Activated CD4-positive, alpha-beta memory T cell treated with anti-CD3 and anti-CD28 coated beads, Interleukin-2, amount 10 ng/mL, durations not matched to agents 7 days and 5 days (primary cell): ENCODE results near the gene ZSWIM3. TPM values are rescaled to one million over a fixed set of nuclear protein-coding genes. Genes with fewer than 3 reads are reported as not detected.
A peak's percentile ranks its signal among the peaks of the same experiment; 100 is the strongest.

Experiments used
- CTCF ChIA-PET: fragments of 350-600 bp; sonication (Branson Sonifier 250); formaldehyde crosslinking; loops from one replicate; lab custom pipeline; 2021; ENCODE audit warnings: antibody characterized with exemption, inconsistent platforms; lab: Charles Lee
- POLR2A ChIA-PET: fragments of 350-600 bp; sonication (Branson Sonifier 250); formaldehyde crosslinking; loops from one replicate; lab custom pipeline; 2021; ENCODE audit warnings: antibody characterized with exemption; lab: Charles Lee
- DNase-seq: peaks from one replicate; pipeline ENCODE4 v3.0.0-alpha.2; 2020
- H3K27ac Mint-ChIP-seq: one replicate; pipeline ENCODE4 v1.8.0; 2021; ENCODE audit warnings: mild to moderate bottlenecking, mixed read lengths
- H3K27me3 Mint-ChIP-seq: one replicate; pipeline ENCODE4 v1.8.0; 2021; ENCODE audit warnings: mixed read lengths
- H3K36me3 Mint-ChIP-seq: one replicate; pipeline ENCODE4 v1.8.0; 2021; ENCODE audit warnings: low read depth, mixed read lengths
- H3K4me1 Mint-ChIP-seq: one replicate; pipeline ENCODE4 v1.8.0; 2021; ENCODE audit warnings: mixed read lengths
- H3K4me3 Mint-ChIP-seq: one replicate; pipeline ENCODE4 v1.8.0; 2021; ENCODE audit warnings: mild to moderate bottlenecking, mixed read lengths
- H3K9me3 Mint-ChIP-seq: one replicate; pipeline ENCODE4 v1.8.0; 2021; ENCODE audit warnings: mixed read lengths
- total RNA-seq, 2 experiments: library from RNA; stranded (reverse); gene quantifications; one replicate each; pipeline ENCODE4 v1.2.3, GENCODE V29; 2021

ZSWIM3 gene
- 1 to 10 TPM; 5.5 to 5.7 TPM for total RNA-seq

DNA sequence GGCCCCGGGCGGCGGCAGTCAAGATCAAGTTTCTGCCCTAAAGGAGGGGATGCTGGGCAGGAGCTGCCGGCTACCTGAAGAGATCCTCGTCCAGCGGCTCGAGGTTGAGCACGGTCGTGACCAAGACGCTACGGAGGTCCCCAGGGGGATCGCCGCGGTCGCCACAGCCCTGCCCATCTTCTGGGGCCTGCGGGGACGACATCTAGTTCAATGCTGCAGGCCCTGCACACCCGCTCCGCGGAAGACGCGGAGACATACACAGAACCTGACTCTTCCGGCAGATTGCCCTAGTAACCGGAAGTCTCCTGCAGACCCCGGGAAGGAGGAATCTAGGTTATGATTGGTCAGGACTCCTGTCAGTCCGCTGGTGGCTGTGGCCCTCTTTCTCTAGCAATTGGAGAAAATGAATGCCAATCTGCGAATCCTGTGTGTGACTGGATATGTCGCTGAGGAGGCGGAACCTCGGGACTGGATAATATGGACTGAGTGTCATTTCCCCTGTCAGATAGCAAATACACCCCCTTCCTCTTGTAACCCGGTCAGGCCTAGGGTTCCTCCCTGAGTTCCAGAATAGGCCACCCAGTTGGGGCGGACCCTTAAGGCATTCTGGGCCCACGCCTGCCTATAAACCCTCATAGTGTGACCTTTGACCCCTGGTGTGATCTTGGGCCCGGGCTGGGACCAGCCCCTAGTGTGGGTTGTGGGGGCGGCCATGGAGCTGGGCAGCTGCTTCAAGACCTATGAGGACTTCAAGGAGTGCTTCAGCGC lies at the start of gene ZSWIM3, which contains the start of gene ACOT8:
Gene ZSWIM3, plus strand, starts transcription at position 501 of the 768 bp plus-strand sequence. Its CDS starts 212 bp downstream, at position 713.
Gene ACOT8, minus strand, starts transcription at position 279 of the 768 bp plus-strand sequence. Its CDS starts 77 bp downstream, at position 202.
- H3K27ac Mint-ChIP-seq: peak within 1 kb of the TSS; percentile 99
- no peaks in the 10 kb centered on the region for H3K27me3 Mint-ChIP-seq
- ChIA-PET POLR2A (interaction anchor here (0.9 to 4.7 kb wide), 27 partner anchors 10 to 507 kb away, joined by 3 to 41 read pairs (median 5); partner anchors contain the start of genes CTSA, DNTTIP1, NEURL2 and PCIF1), CTCF (interaction anchor here (1.1 to 2.4 kb wide), 6 partner anchors 28 to 157 kb away, joined by 3 to 12 read pairs (median 4); no protein-coding TSS in a partner anchor)
- DNase-seq: peak; percentile 96
- H3K4me1 Mint-ChIP-seq: peaks cover 55% of the 10 kb centered on the region
- no peaks in the 10 kb centered on the region for H3K9me3 Mint-ChIP-seq
- peak within 1 kb of the TSS; percentile 98 for H3K4me3 Mint-ChIP-seq
- peaks cover 27% of the 10 kb centered on the region for H3K36me3 Mint-ChIP-seq

- peaks cover 26% of the 10 kb centered on the region for H3K4me1 Mint-ChIP-seq
- ChIA-PET CTCF (interaction anchor here (3.4 kb wide), 1 partner anchor 11 kb away, joined by 19 read pairs; no protein-coding TSS in a partner anchor), POLR2A (no interaction called here)
- H3K27ac Mint-ChIP-seq: no peak overlapping the region
- H3K9me3 Mint-ChIP-seq: no peaks in the 10 kb centered on the region
- no peak overlapping the region for H3K4me3 Mint-ChIP-seq
- H3K36me3 Mint-ChIP-seq: peaks cover 65% of the 10 kb centered on the region
- H3K27me3 Mint-ChIP-seq: no peaks in the 10 kb centered on the region
- DNase-seq: no peak
These were observed 47.0 kb upstream of the ZSWIM3 start for GRCh38 chr20:45810191-45810970.

DNA sequence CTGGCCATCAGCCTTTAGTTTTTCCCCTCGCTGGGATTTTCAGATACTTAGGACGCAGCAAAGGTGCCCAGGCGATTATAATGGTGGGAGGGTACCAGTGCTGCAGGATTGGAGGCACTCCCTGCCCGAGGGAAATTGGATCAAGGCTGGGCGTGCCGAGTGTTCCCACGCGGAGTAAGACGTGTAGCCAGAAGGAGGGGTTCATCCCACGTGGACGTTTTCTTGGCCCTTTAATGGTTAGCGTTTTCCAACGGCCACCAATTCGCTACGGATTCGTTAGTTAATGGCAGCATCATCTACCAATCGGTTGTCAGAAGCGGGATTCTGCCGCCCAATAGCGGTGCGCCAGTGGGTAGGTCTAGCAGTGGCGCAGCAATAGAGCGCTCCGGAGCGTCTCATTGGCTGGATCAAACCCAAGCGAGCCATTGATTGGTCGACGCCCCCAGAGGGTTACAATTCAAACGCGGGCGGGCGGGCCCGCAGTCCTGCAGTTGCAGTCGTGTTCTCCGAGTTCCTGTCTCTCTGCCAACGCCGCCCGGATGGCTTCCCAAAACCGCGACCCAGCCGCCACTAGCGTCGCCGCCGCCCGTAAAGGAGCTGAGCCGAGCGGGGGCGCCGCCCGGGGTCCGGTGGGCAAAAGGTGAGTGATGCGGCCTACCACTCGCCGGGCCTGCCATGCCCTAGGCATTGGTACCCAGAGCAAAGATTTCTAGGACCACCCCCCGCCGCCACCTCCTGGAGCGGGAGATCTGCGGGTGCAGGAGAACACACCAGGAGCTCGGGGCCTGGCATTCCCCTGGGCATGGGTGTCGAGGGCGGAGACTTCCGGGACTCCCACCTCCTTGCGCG lies 45.0 kb upstream of the ZSWIM3 start, which contains the start of gene UBE2C:
Gene UBE2C, plus strand, starts transcription at position 488 of the 849 bp plus-strand sequence. Its CDS starts 52 bp downstream, at position 540.
- Mint-ChIP-seq H3K27ac (peak within 1 kb of the TSS; percentile 83), H3K4me1 (peaks cover 36% of the 10 kb centered on the region), H3K36me3 (peaks cover 77% of the 10 kb centered on the region), H3K4me3 (peak within 1 kb of the TSS; percentile 99), H3K27me3 (no peaks in the 10 kb centered on the region), H3K9me3 (no peaks in the 10 kb centered on the region)
- CTCF ChIA-PET: interaction anchor here (0.8 to 2.3 kb wide), 5 partner anchors 10 to 157 kb away, joined by 3 to 15 read pairs (median 11); no protein-coding TSS in a partner anchor
- POLR2A ChIA-PET: interaction anchor here (0.6 to 4.1 kb wide), 24 partner anchors 9 to 276 kb away, joined by 3 to 30 read pairs (median 4); partner anchors contain the start of genes ACOT8, DNTTIP1, PCIF1 and WFDC3
- peak; percentile 97 for DNase-seq

- no peaks in the 10 kb centered on the region for H3K9me3 Mint-ChIP-seq
- peaks cover 36% of the 10 kb centered on the region for H3K4me1 Mint-ChIP-seq
- ChIA-PET CTCF (interaction anchor here (0.6 to 2.3 kb wide), 6 partner anchors 9 to 157 kb away, joined by 3 to 15 read pairs (median 8); no protein-coding TSS in a partner anchor), POLR2A (interaction anchor here (0.6 to 4.1 kb wide), 25 partner anchors 8 to 275 kb away, joined by 3 to 30 read pairs (median 4); partner anchors contain the start of genes ACOT8, DNTTIP1, PCIF1 and WFDC3)
- peak overlapping the region; percentile 83 for H3K27ac Mint-ChIP-seq
- H3K27me3 Mint-ChIP-seq: no peaks in the 10 kb centered on the region
- H3K4me3 Mint-ChIP-seq: peak overlapping the region; percentile 99
- DNase-seq: no peak
- H3K36me3 Mint-ChIP-seq: peaks cover 78% of the 10 kb centered on the region
These were observed 44.4 kb upstream of the ZSWIM3 start for GRCh38 chr20:45813006-45813340.

- Mint-ChIP-seq H3K27me3 (no peaks in the 10 kb centered on the region), H3K27ac (peak overlapping the region; percentile 83), H3K9me3 (no peaks in the 10 kb centered on the region), H3K36me3 (peaks cover 74% of the 10 kb centered on the region), H3K4me3 (peak overlapping the region; percentile 99), H3K4me1 (peaks cover 36% of the 10 kb centered on the region)
- ChIA-PET POLR2A (interaction anchor here (0.7 to 4.1 kb wide), 21 partner anchors 8 to 275 kb away, joined by 3 to 30 read pairs (median 4); partner anchors contain the start of genes ACOT8, DNTTIP1, PCIF1 and WFDC3), CTCF (interaction anchor here (0.6 to 2.3 kb wide), 6 partner anchors 9 to 156 kb away, joined by 3 to 15 read pairs (median 8); no protein-coding TSS in a partner anchor)
- no peak for DNase-seq
These were observed 43.9 kb upstream of the ZSWIM3 start for GRCh38 chr20:45813489-45813888.

- DNase-seq: no peak
- peaks cover 68% of the 10 kb centered on the region for H3K36me3 Mint-ChIP-seq
- H3K4me3 Mint-ChIP-seq: peak overlapping the region; percentile 13
- ChIA-PET POLR2A (interaction anchor here (1.5 to 4.1 kb wide), 8 partner anchors 9 to 157 kb away, joined by 3 to 30 read pairs (median 12); partner anchors contain the start of genes ACOT8, DNTTIP1, PCIF1 and WFDC3), CTCF (interaction anchor here (0.7 to 2.3 kb wide), 4 partner anchors 8 to 155 kb away, joined by 5 to 15 read pairs (median 13); no protein-coding TSS in a partner anchor)
- no peaks in the 10 kb centered on the region for H3K27me3 Mint-ChIP-seq
- no peak overlapping the region for H3K27ac Mint-ChIP-seq
- H3K4me1 Mint-ChIP-seq: peaks cover 36% of the 10 kb centered on the region
- no peaks in the 10 kb centered on the region for H3K9me3 Mint-ChIP-seq
These were observed 43.1 kb upstream of the ZSWIM3 start for GRCh38 chr20:45814314-45814713.

DNA sequence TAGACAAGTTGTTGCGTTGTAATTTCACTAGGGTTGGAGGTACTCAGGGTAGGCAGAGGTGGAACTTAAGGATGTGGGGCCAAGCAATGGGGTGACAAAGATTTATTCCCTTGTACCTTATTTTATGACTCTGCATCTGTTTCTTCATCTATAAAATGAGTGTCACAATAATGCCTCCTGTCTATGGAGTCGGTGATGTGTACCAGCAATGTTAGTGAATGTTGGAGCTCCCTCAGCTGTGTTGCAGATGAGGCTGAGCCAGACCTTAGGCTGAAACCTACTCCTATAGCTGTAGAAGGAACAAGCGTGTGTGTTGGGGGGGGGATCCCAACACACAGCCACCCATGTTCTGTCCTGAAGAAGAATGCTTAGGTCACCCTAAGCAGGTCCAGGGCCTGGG lies 40.5 kb upstream of the ZSWIM3 start:
- H3K4me1 Mint-ChIP-seq: peaks cover 29% of the 10 kb centered on the region
- peaks cover 44% of the 10 kb centered on the region for H3K36me3 Mint-ChIP-seq
- no peak overlapping the region for H3K27ac Mint-ChIP-seq
- H3K27me3 Mint-ChIP-seq: peaks cover 4% of the 10 kb centered on the region
- H3K9me3 Mint-ChIP-seq: no peaks in the 10 kb centered on the region
- DNase-seq: no peak
- POLR2A ChIA-PET: interaction anchor here (1.1 to 1.6 kb wide), 6 partner anchors 10 to 155 kb away, joined by 3 to 7 read pairs (median 4); partner anchors contain the start of genes PCIF1, TNNC2 and ZNF335
- no peak overlapping the region for H3K4me3 Mint-ChIP-seq
- CTCF ChIA-PET: interaction anchor here (0.6 to 1.4 kb wide), 3 partner anchors 18 to 498 kb away, joined by 3 to 4 read pairs (median 3); no protein-coding TSS in a partner anchor

GRCh38 chr20:45817376-45818194 lies 39.8 kb upstream of the ZSWIM3 start:
- H3K9me3 Mint-ChIP-seq: no peaks in the 10 kb centered on the region
- ChIA-PET CTCF (interaction anchor here (0.7 to 1.4 kb wide), 2 partner anchors 18 to 499 kb away, joined by 3 to 4 read pairs; no protein-coding TSS in a partner anchor), POLR2A (interaction anchor here (1.1 to 1.6 kb wide), 5 partner anchors 9 to 154 kb away, joined by 3 to 7 read pairs (median 4); partner anchors contain the start of genes PCIF1, TNNC2 and ZNF335)
- no peak overlapping the region for H3K27ac Mint-ChIP-seq
- peaks cover 10% of the 10 kb centered on the region for H3K27me3 Mint-ChIP-seq
- H3K4me3 Mint-ChIP-seq: no peak overlapping the region
- H3K4me1 Mint-ChIP-seq: peaks cover 25% of the 10 kb centered on the region
- DNase-seq: no peak
- H3K36me3 Mint-ChIP-seq: peaks cover 38% of the 10 kb centered on the region

DNA sequence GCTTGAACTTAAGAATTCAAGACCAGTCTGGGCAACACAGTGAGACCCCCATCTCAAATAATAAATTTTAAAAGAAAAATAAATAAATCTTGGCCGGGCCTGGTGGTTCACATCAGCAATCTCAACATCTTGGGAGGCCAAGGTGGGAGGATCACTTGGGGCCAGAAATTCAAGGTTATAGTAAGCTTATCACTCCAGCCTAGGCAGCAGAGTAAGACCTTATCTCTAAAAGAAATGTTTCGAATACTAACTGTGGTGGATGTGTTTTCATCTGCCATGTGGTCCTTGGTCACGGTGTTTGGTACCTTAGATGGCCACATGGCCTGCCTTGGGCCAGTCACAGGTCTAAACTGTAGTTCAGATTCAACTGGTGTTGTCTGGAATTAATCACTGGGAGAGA lies 39.2 kb upstream of the ZSWIM3 start:
- Mint-ChIP-seq H3K4me3 (no peak overlapping the region), H3K27me3 (peaks cover 16% of the 10 kb centered on the region), H3K36me3 (peaks cover 31% of the 10 kb centered on the region), H3K4me1 (peaks cover 22% of the 10 kb centered on the region), H3K9me3 (no peaks in the 10 kb centered on the region), H3K27ac (no peak overlapping the region)
- POLR2A ChIA-PET: interaction anchor here (1.3 to 1.5 kb wide), 3 partner anchors 11 to 131 kb away, joined by 3 to 4 read pairs (median 4); no protein-coding TSS in a partner anchor
- CTCF ChIA-PET: no interaction called here
- no peak for DNase-seq

- ChIA-PET POLR2A (interaction anchor here (0.7 to 1.4 kb wide), 2 partner anchors 13 to 39 kb away, joined by 3 to 4 read pairs; no protein-coding TSS in a partner anchor), CTCF (interaction anchor here (1.2 kb wide), 1 partner anchor 151 kb away, joined by 4 read pairs; no protein-coding TSS in a partner anchor)
- Mint-ChIP-seq H3K9me3 (no peaks in the 10 kb centered on the region), H3K27ac (no peak overlapping the region), H3K4me1 (peaks cover 24% of the 10 kb centered on the region), H3K36me3 (peaks cover 23% of the 10 kb centered on the region), H3K4me3 (no peak overlapping the region), H3K27me3 (peaks cover 27% of the 10 kb centered on the region)
- DNase-seq: no peak
These were observed 37.9 kb upstream of the ZSWIM3 start for GRCh38 chr20:45819466-45819865.
